Adrenal gland (tissue), 12 donors: ENCODE results near the gene PIANP. TPM values are rescaled to one million over a fixed set of nuclear protein-coding genes. Genes with fewer than 3 reads are reported as not detected.

Source experiments
- DNase-seq, 7 donors: peaks; one replicate each; pipeline ENCODE4 v3.0.0-alpha.2; 2019 to 2020
- H3K27ac ChIP-seq, 5 donors: fragments of 200-600 bp; sonication (generic) in 4 of 5; 1 replicate in 3 of 5; 2 replicates in 2 of 5; pipeline versions ENCODE4 v1.5.1 to v1.8.0; 2016 to 2020; ENCODE audit warnings: mild to moderate bottlenecking in 1 of 5
- H3K27me3 ChIP-seq: fragments of 200-600 bp; 2 replicates; pipeline ENCODE4 v1.8.0; 2021
- H3K36me3 ChIP-seq, 2 donors: fragments of 200-600 bp; replicated peaks in 1 of 2; 1 replicate in 1 of 2; 2 replicates in 1 of 2; pipeline versions ENCODE4 v1.5.1 to v1.8.0; 2018 to 2022
- H3K4me1 ChIP-seq, 2 donors: fragments of 200-600 bp; replicated peaks in 1 of 2; 1 replicate in 1 of 2; 2 replicates in 1 of 2; pipeline versions ENCODE4 v1.5.1 to v1.8.0; 2018 to 2021
- H3K4me3 ChIP-seq, 4 donors: fragments of 200-600 bp; sonication (generic) in 3 of 4; one replicate each; pipeline ENCODE4 v1.5.1; 2016 to 2018
- H3K9me3 ChIP-seq, 3 donors: fragments of 200-600 bp; sonication (generic) in 1 of 3; replicated peaks in 1 of 3; 1 replicate in 2 of 3; 2 replicates in 1 of 3; pipeline versions ENCODE4 v1.5.1 to v1.8.0; 2016 to 2021
- POLR2A ChIP-seq, 2 donors: fragments of 450-650 bp; IDR thresholded peaks; one replicate each; pipeline ENCODE4 v1.6.1; 2017; ENCODE audit warnings: antibody characterized with exemption in 2 of 2, mild to moderate bottlenecking in 2 of 2, moderate library complexity in 1 of 2
- WGBS, 4 donors: extraction: QIAGEN DNeasy Blood & Tissue Kit in 2 of 4; methylation state at CpG; one replicate each; pipeline versions ENCODE4 v1.1.5 to v1.1.7; 2013 to 2017; 5-methylcytosine and 5-hydroxymethylcytosine counted together
- intact Hi-C, 2 donors: fragments of 100-400 bp; cut with DNase I; formaldehyde crosslinking; loops; one replicate each; pipeline versions ENCODE4 v1.14.1 to v1.15.0; 2022 to 2023
- polyA plus RNA-seq, 3 donors: library from polyadenylated mRNA; stranded (reverse); fragments of 200-250 nt in 2 of 3; fragments of 350-450 nt in 1 of 3; fragmentation: Illumina TruSeq in 1 of 3; extraction: RNeasy Lipid Tissue Mini Kit (QIAGEN cat#74804) in 1 of 3; gene quantifications; one replicate each; pipeline ENCODE4 v1.2.3, GENCODE V29; 2013 to 2014
- total RNA-seq, 9 donors: library from RNA; depleted of rRNA in 4 of 9; stranded (reverse); fragments of >200 nt in 4 of 9; fragments of 120-200 nt in 1 of 9; fragmentation: NEBNext Ultra II Directional in 1 of 9; extraction: Animal tissue kit (Norgen Biotek cat#: 25700) in 1 of 9; gene quantifications; one replicate each; pipeline versions ENCODE4 v1.1.0 to v1.2.4, GENCODE V29; 2013 to 2023
- TF ChIP-seq, protein P1 (sequence below), 6 experiments: fragments of 450-650 bp in 4 of 6; fragments of 200-600 bp in 2 of 6; sonication (generic) in 1 of 6; IDR thresholded peaks; 1 replicate in 5 of 6; 2 replicates in 1 of 6; pipeline versions ENCODE4 v1.5.1 to v1.8.0; 2016 to 2021; ENCODE audit warnings: antibody characterized with exemption in 6 of 6, mild to moderate bottlenecking in 2 of 6, moderate library complexity in 1 of 6
- donor health status: healthy with polysubstance abuse.
- donor health status: Bipolar disorder and iron deficiency.
- donor health status: DM: yes; HTN: yes; CAD: no.
- donor health status: DM: no; HTN: no; CAD: no.
- donor health status: DM: no; HTN: no; CAD: no.
- donor health status: DM: yes; HTN: yes; CAD: no.

Gene PIANP
- total and polyA plus RNA-seq, 12 donors: 0.11 to 5.2 (median 0.96) TPM; not detected in 3

DNA sequence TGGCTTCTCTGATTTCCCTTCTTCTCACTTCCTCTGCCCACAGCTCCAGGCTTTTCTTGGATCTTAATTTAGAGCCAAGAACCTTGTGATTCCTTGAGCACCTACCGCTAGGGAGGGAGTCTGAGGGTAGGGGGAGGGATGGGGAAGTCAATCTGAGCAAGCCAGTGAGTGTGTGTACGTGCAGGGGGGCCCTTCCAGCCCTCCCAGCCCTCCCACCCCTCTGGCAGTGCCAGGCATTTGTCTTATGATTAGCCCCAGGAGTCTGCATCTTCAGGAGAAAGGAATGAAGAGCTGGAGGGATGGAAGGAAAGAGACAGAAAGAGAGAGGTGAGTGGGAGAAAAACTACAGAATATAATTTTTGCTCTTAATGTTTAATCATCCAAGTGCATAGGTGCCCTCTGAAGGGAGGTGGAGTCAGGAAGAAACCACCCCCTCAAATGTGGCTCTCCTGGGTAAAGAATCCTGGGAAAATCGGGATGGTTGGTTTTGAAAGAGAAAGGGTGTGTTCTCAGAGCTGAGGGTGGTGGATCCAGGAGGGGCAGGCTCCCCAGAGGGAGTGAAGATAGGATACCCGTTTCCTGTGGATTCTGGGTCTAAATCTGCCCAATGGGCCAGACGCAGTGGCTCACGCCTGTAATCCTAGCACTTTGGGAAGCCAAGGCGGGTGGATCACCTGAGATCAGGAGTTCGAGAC, 2.1 kb downstream of the PIANP start:
- DNase-seq: no peak
- H3K9me3 ChIP-seq: no peaks in the 10 kb centered on the region
- no peaks in the 10 kb centered on the region for H3K36me3 ChIP-seq
- H3K27ac ChIP-seq: no peak overlapping the region
- peaks cover 5 to 9% of the 10 kb centered on the region in 2 donors for H3K4me1 ChIP-seq
- TF ChIP-seq POLR2A (IDR thresholded peaks at IDR 0.05): no peak
- H3K27me3 ChIP-seq: peaks cover 48% of the 10 kb centered on the region
- intact Hi-C loops: loop anchor here in 1 of 2 donors (2.0 to 5.0 kb wide), 2 partner anchors 14 to 36 kb away; partner anchors contain the start of gene ING4
- H3K4me3 ChIP-seq: no peak overlapping the region
- WGBS, 4 donors: 51 to 55% (median 51%) methylated on average over 8 of the region's 8 CpGs

DNA sequence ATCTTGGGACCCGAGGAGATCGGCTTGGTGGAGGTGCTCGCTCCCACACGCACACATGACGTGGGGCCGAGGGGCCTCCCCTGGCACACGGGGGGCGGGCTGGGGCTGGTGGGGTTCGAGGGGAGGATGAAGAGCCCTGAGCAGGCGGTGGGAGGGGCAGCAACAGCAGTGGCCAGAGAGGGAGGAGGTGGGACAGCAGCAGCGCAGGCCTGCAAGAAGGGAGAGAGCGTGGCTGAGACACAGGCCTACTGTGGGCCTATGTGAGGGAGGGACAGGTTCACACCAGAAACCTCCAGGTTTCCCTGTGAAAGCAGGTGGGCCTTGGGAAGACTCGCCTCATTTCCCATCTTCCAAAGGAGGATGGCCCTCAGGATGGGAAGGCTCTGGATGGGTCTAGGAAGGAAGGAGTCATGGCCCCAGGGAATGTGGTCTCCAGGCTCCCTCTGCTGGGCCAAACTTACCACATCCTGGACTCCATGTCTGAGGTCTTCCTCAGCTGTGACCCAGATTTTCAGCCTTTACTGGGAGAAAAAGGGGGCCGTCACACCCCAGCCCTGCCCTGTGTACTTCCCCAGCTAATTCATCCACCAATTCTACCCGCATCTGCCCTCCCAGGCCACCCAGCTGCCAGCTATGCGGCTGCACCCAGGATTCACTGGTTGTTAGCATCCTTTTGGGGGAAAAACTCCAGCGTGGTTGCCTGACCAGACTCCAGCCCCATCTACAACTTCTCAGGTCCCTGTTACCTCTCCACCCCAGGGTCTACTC, 2.8 kb downstream of the PIANP start:
- no peaks in the 10 kb centered on the region for H3K36me3 ChIP-seq
- no peaks in the 10 kb centered on the region for H3K9me3 ChIP-seq
- TF ChIP-seq, protein P1, sequence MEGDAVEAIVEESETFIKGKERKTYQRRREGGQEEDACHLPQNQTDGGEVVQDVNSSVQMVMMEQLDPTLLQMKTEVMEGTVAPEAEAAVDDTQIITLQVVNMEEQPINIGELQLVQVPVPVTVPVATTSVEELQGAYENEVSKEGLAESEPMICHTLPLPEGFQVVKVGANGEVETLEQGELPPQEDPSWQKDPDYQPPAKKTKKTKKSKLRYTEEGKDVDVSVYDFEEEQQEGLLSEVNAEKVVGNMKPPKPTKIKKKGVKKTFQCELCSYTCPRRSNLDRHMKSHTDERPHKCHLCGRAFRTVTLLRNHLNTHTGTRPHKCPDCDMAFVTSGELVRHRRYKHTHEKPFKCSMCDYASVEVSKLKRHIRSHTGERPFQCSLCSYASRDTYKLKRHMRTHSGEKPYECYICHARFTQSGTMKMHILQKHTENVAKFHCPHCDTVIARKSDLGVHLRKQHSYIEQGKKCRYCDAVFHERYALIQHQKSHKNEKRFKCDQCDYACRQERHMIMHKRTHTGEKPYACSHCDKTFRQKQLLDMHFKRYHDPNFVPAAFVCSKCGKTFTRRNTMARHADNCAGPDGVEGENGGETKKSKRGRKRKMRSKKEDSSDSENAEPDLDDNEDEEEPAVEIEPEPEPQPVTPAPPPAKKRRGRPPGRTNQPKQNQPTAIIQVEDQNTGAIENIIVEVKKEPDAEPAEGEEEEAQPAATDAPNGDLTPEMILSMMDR (IDR thresholded peaks at IDR 0.05): peak in 5 of 6 experiments; percentile 37 to 49 (median 42)
- no peak for TF ChIP-seq POLR2A (IDR thresholded peaks at IDR 0.05)
- no peak overlapping the region for H3K27ac ChIP-seq
- peak in 5 of 7 donors; percentile 26 to 73 (median 59) for DNase-seq
- peaks cover 48% of the 10 kb centered on the region for H3K27me3 ChIP-seq
- no peak overlapping the region for H3K4me3 ChIP-seq
- intact Hi-C loops: loop anchor here in 1 of 2 donors (2.0 to 5.0 kb wide), 2 partner anchors 15 to 35 kb away; partner anchors contain the start of gene ING4
- 57 to 71% (median 66%) methylated on average over 10 to 17 of the region's 17 CpGs for WGBS, 4 donors
- H3K4me1 ChIP-seq: peaks cover 5 to 9% of the 10 kb centered on the region in 2 donors

DNA sequence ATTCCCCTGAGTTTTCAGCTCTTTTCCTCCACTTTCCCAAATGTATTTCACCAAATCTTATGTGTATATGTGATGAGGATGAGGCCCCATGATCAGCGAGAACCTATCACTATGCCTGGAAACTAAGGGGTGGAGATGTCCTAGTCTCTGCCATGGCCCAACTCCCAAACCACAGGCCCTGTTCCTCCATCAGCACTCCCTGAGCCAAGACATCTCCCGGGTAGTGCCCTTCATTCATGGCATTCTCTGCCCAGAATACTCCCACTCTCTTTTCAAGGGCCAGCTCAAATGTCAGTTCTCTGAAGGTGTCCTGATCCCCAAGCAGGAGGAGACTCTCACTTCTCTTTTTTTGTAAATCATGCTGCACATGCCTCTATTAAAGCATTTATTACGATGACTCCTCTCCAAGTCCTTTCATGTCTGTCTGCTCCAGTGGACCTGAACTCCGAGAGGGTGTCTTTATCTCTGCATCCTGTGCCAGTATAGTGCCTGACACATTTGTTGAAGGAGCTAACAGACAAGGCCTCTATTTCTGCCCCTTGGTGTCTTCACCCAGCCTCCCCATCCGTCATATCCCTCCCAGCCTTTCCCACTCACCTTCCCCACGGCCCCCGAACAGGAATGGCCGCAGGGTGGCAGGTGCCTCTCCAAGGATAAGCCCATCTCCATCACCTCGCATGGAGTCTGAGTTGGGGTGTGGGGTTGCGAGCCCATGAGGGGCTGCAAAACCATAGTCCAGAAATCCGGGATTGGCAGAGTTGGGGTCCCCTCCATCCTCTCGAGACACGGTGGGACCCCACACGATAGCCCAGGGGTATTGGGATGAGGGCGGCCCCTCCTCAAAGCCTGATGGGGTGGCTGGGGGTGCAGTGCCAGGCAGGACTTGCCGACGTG, 3.7 kb downstream of the PIANP start:
- no peak overlapping the region for H3K4me3 ChIP-seq
- peaks cover 42% of the 10 kb centered on the region for H3K27me3 ChIP-seq
- no peaks in the 10 kb centered on the region for H3K9me3 ChIP-seq
- H3K36me3 ChIP-seq: no peaks in the 10 kb centered on the region
- no peak for DNase-seq
- WGBS, 4 donors: 58 to 74% (median 70%) methylated on average over 10 to 17 of the region's 17 CpGs
- no peak overlapping the region for H3K27ac ChIP-seq
- H3K4me1 ChIP-seq: peaks cover 5 to 9% of the 10 kb centered on the region in 2 donors
- TF ChIP-seq, protein P1 (IDR thresholded peaks at IDR 0.05): no peak
- TF ChIP-seq POLR2A (IDR thresholded peaks at IDR 0.05): no peak
- intact Hi-C loops: loop anchor here in 1 of 2 donors (5.0 kb wide), 1 partner anchor 35 kb away; the partner anchor contains the start of gene ING4

DNA sequence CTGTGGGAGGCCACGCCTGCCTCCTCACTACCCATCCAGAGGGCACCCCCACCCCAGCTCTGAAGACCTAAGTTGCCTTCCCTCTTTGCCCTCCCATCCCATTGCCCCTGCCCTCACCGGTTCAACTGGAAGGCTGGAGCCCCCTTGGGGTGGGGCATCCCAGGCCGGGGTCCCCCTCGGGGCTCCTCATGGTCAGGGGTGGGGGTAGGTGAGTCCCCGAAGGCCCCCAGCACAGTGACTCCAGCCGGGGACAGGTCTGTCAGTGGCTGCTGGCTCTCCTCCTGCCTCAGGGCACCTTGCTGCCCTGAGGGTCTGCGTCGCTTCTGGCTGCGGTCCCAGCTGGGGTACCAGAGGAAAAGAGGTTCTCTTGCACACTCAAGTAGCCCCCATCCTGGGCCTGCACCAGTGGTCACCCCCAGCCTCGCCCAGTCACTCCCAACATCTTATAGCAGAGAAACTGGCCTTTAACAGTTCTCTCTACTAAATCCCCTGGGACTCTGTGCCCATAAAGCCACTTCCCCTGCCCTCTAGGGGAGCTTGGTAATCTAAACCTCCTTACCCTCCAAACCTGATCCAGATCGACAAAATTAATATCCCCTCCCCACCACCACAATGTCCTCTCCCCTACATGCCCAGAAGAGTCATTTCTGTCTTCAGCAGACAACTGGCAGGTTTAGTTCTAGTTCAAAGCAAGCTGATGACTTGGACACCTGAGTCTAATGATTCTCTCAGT, 5.1 kb downstream of the PIANP start:
- 54 to 69% (median 65%) methylated on average over 3 to 11 of the region's 11 CpGs for WGBS, 4 donors
- no peak overlapping the region for H3K27ac ChIP-seq
- H3K36me3 ChIP-seq: no peaks in the 10 kb centered on the region
- H3K4me3 ChIP-seq: no peak overlapping the region
- H3K27me3 ChIP-seq: peaks cover 28% of the 10 kb centered on the region
- no peak for DNase-seq
- TF ChIP-seq POLR2A (IDR thresholded peaks at IDR 0.05): no peak
- TF ChIP-seq, protein P1 (IDR thresholded peaks at IDR 0.05): no peak
- no peaks in the 10 kb centered on the region for H3K9me3 ChIP-seq
- H3K4me1 ChIP-seq: peaks cover 9% of the 10 kb centered on the region in 2 donors
- intact Hi-C loops: loop anchor here in 1 of 2 donors (5.0 kb wide), 1 partner anchor 33 kb away; the partner anchor contains the start of gene ING4
